Spleen (tissue), 11 donors: ENCODE measurements around the gene ATF1. TPM values are rescaled to one million over a fixed set of nuclear protein-coding genes. Genes with fewer than 3 reads are reported as not detected.

Source experiments
- DNase-seq: peaks from one replicate; pipeline ENCODE4 v3.0.0-alpha.2; 2020
- H3K27ac ChIP-seq, 8 donors: fragments of 200-600 bp; sonication (generic) in 7 of 8; 1 replicate in 4 of 8; 2 replicates in 4 of 8; pipeline versions ENCODE4 v1.5.0 to v1.8.0; 2016 to 2021; ENCODE audit warnings: inconsistent platforms in 4 of 8, mild to moderate bottlenecking in 4 of 8, moderate library complexity in 1 of 8
- H3K27me3 ChIP-seq, 7 donors: fragments of 200-600 bp; sonication (generic) in 6 of 7; replicated peaks in 1 of 7; 1 replicate in 4 of 7; 2 replicates in 3 of 7; pipeline versions ENCODE4 v1.5.0 to v1.8.0; 2016 to 2021; ENCODE audit warnings: inconsistent platforms in 3 of 7, mild to moderate bottlenecking in 1 of 7
- H3K36me3 ChIP-seq, 6 donors: fragments of 200-600 bp; sonication (generic) in 5 of 6; 1 replicate in 4 of 6; 2 replicates in 2 of 6; pipeline versions ENCODE4 v1.5.0 to v1.8.0; 2016 to 2021; ENCODE audit warnings: inconsistent platforms in 2 of 6
- H3K4me1 ChIP-seq, 6 donors: fragments of 200-600 bp; sonication (generic) in 5 of 6; 1 replicate in 3 of 6; 2 replicates in 3 of 6; pipeline versions ENCODE4 v1.5.0 to v1.8.0; 2016 to 2021; ENCODE audit warnings: inconsistent platforms in 3 of 6
- H3K4me3 ChIP-seq, 8 donors: fragments of 200-600 bp; sonication (generic) in 7 of 8; 1 replicate in 4 of 8; 2 replicates in 4 of 8; pipeline versions ENCODE4 v1.5.0 to v1.8.0; 2016 to 2021; ENCODE audit warnings: inconsistent platforms in 4 of 8, mild to moderate bottlenecking in 4 of 8, moderate library complexity in 2 of 8
- H3K9me3 ChIP-seq, 8 donors: fragments of 200-600 bp; sonication (generic) in 7 of 8; 1 replicate in 4 of 8; 2 replicates in 4 of 8; pipeline versions ENCODE4 v1.5.0 to v1.8.0; 2016 to 2021; ENCODE audit warnings: inconsistent platforms in 4 of 8
- POLR2A ChIP-seq, 3 donors: fragments of 450-650 bp; IDR thresholded peaks; one replicate each; pipeline ENCODE4 v1.5.1; 2017; ENCODE audit warnings: antibody characterized with exemption in 3 of 3, mild to moderate bottlenecking in 1 of 3
- POLR2AphosphoS5 ChIP-seq, 3 donors: sonication (generic); formaldehyde crosslinking; IDR thresholded peaks; one replicate each; pipeline ENCODE4 v1.5.1; 2017; ENCODE audit warnings: antibody characterized with exemption in 3 of 3
- WGBS, 5 donors: extraction: QIAGEN DNeasy Blood & Tissue Kit in 3 of 5; methylation state at CpG; one replicate each; pipeline versions ENCODE4 v1.1.5 to v1.1.7; 2013 to 2018; 5-methylcytosine and 5-hydroxymethylcytosine counted together
- intact Hi-C: fragments of 100-400 bp; cut with DNase I; formaldehyde crosslinking; loops from one replicate; pipeline ENCODE4 v1.15.0; 2023; ENCODE audit warnings: low total_unique reads
- polyA plus RNA-seq, 3 donors: library from polyadenylated mRNA; stranded (reverse); fragments of 200-250 nt; gene quantifications; one replicate each; pipeline ENCODE4 v1.2.1, GENCODE V29; 2013
- total RNA-seq, 7 donors: library from RNA; depleted of rRNA in 3 of 7; stranded (reverse); fragments of >200 nt in 3 of 7; fragmentation: NEBNext Ultra II Directional in 4 of 7; extraction: Animal tissue kit (Norgen Biotek cat#: 25700) in 4 of 7; gene quantifications; one replicate each; pipeline versions ENCODE4 v1.1.0 to v1.2.1, GENCODE V29; 2016 to 2021
- TF ChIP-seq, protein P1 (sequence below), 11 experiments: fragments of 200-600 bp in 7 of 11; fragments of 450-650 bp in 4 of 11; sonication (generic) in 4 of 11; IDR thresholded peaks in 8 of 11; conservative IDR thresholded peaks in 3 of 11; 1 replicate in 7 of 11; 2 replicates in 4 of 11; pipeline versions ENCODE4 v1.4.0 to v1.8.0; 2016 to 2021; ENCODE audit warnings: antibody characterized with exemption in 11 of 11, inconsistent platforms in 4 of 11, mild to moderate bottlenecking in 1 of 11
- donor health status: healthy with polysubstance abuse.
- donor health status: DM: no; HTN: no; CAD: no; lungs with moderate emphysema.
- donor health status: DM: no; HTN: no; CAD: no.
- donor health status: Bipolar disorder and iron deficiency.
- donor health status: healthy.
- donor health status: DM: no; HTN: no; CAD: no.
- donor health status: DM: yes; HTN: yes; CAD: no.

Gene ATF1
- total and polyA plus RNA-seq, 10 donors, result 10.3 to 41.7 (median 18.8) TPM

DNA sequence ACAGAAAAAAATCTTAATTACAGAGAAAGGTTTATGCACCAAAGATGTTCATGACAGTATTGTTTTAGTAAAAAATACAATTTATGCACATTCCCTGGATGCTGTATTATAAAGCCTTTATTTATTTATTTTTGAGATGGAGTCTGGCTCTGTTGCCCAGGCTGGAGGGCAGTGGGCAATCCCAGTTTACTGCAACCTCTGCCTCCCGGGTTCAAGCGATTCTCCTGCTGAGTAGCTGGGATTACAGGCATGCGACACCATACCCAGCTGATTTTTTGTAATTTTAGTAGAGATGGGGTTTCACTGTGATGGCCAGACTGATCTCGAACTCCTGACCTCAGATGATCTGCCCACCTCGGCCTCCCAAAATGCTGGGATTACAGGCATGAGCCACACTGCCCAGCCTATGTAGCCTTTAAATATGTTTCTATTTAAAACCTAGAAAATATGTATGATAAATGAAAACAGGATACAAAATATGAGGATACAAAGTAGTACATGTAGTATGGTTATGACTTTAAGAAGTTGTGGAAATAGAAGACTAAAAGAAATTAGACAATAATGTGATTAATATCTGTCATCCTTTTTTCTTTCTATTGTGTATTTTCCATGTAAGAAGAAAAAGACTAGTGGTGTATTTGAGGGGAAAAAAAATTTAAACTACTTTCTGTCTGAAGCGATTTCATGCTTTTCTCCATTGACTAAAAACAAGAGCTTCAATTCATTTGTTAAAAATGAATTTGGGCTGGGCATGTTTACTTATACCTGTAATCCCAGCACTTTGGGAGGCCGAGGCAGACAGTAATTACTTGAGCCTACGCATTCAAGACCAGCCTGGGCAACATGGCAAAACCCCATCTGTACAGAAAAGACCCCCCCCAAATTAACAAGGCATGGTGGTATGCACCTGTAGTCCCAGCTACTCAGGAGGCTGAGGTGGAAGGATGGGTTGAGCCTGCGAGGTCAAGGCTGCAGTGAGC, 13.1 kb downstream of the ATF1 start:
- DNase-seq, result no peak
- Histone ChIP-seq H3K36me3 (peaks cover 0 to 44% (median 15%) of the 10 kb centered on the region in 6 donors), H3K27ac (no peak overlapping the region), H3K27me3 (no peaks in the 10 kb centered on the region), H3K4me1 (peaks cover 0 to 16% (median 0%) of the 10 kb centered on the region in 6 donors), H3K4me3 (no peak overlapping the region), H3K9me3 (peaks cover 0 to 4% (median 0%) of the 10 kb centered on the region in 8 donors)
- 86 to 92% (median 89%) methylated on average over 9 of the region's 9 CpGs for WGBS, 5 donors
- TF ChIP-seq, protein P1, sequence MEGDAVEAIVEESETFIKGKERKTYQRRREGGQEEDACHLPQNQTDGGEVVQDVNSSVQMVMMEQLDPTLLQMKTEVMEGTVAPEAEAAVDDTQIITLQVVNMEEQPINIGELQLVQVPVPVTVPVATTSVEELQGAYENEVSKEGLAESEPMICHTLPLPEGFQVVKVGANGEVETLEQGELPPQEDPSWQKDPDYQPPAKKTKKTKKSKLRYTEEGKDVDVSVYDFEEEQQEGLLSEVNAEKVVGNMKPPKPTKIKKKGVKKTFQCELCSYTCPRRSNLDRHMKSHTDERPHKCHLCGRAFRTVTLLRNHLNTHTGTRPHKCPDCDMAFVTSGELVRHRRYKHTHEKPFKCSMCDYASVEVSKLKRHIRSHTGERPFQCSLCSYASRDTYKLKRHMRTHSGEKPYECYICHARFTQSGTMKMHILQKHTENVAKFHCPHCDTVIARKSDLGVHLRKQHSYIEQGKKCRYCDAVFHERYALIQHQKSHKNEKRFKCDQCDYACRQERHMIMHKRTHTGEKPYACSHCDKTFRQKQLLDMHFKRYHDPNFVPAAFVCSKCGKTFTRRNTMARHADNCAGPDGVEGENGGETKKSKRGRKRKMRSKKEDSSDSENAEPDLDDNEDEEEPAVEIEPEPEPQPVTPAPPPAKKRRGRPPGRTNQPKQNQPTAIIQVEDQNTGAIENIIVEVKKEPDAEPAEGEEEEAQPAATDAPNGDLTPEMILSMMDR (IDR thresholded peaks at IDR 0.05 in 8 of 11, conservative IDR thresholded peaks at IDR 0.05 in 3 of 11), result no peak
- TF ChIP-seq POLR2AphosphoS5 (IDR thresholded peaks at IDR 0.05) (no peak), POLR2A (IDR thresholded peaks at IDR 0.05) (no peak)
- intact Hi-C loops, result no loop called here

DNA sequence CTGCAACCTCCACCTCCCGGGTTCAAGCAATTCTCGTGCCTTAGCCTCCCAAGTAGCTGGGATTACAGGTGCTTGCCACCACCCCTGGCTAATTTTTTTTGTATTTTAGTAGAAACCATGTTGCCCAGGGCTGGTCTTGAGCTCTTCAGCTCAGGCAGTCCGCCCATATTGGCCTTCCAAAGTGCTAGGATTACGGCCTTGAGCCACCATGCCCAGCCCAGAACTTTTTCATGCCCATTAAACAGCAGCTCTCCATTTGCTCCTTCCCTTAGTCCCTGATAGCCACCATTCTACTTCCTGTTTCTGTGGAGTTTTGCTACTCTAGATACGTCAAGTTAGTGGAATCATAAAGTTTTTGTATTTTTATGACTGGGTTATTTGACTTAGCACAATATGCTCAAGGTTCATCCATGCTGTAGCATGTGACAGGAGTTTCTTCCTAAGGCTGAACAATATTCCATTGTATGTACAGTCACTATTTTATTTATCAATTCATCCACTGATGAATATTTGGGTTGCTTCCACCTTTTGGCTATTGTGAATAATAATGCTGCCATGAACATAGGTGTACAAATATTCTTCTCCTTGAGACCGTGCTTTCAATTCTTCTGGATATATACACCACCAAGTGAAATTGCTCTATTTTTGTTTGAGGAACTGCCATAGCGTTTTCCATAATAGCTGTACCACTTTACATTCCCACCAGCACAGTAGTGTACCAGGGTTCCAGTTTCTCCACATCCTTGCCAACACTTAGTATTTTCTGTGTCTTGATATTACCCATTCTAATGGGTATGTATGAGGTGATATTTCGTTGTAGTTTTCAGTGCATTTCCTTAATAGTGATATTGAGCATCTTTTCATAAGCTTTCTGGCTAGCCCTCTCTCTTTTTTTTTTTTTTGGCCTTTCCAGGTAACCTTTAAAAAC, 15.0 kb downstream of the ATF1 start:
- no peak overlapping the region for H3K27ac ChIP-seq
- H3K36me3 ChIP-seq, result peaks cover 0 to 46% (median 21%) of the 10 kb centered on the region in 6 donors
- TF ChIP-seq POLR2AphosphoS5 (IDR thresholded peaks at IDR 0.05) (no peak), POLR2A (IDR thresholded peaks at IDR 0.05) (no peak)
- TF ChIP-seq, protein P1 (IDR thresholded peaks at IDR 0.05 in 8 of 11, conservative IDR thresholded peaks at IDR 0.05 in 3 of 11), result no peak
- no peaks in the 10 kb centered on the region for H3K27me3 ChIP-seq
- no peak overlapping the region for H3K4me3 ChIP-seq
- peaks cover 0 to 16% (median 0%) of the 10 kb centered on the region in 6 donors for H3K4me1 ChIP-seq
- 83 to 96% (median 93%) methylated on average over 8 of the region's 8 CpGs for WGBS, 5 donors
- intact Hi-C loops, result no loop called here
- DNase-seq, result no peak
- no peaks in the 10 kb centered on the region for H3K9me3 ChIP-seq

DNA sequence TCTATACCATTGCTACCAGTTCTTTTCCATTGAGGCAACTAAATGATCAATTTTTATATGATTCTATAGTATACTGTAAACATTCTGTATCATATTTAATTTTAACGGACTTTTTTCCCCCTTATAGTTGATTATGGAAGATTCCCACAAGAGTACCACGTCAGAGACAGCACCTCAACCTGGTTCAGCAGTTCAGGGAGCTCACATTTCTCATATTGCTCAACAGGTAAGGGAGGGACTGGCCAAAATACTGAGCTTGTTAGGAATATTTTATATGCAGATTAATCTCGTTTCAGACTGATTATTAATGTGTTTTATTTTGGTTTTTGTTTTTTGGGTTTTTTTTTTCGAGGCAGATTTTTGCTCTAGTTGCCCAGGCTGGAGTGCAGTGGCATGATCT, 16.1 kb downstream of the ATF1 start:
- 90 to 96% (median 93%) methylated on average over 4 of the region's 4 CpGs for WGBS, 5 donors

More for the DNA sequence above, 16.1 kb downstream of the ATF1 start:
- H3K4me3 ChIP-seq, result no peak overlapping the region
- no peaks in the 10 kb centered on the region for H3K9me3 ChIP-seq
- no peak for TF ChIP-seq POLR2A (IDR thresholded peaks at IDR 0.05)
- TF ChIP-seq POLR2AphosphoS5 (IDR thresholded peaks at IDR 0.05), result no peak
- TF ChIP-seq, protein P1 (IDR thresholded peaks at IDR 0.05 in 8 of 11, conservative IDR thresholded peaks at IDR 0.05 in 3 of 11), result no peak
- H3K4me1 ChIP-seq, result peaks cover 0 to 16% (median 0%) of the 10 kb centered on the region in 6 donors
- H3K27me3 ChIP-seq, result no peaks in the 10 kb centered on the region
- intact Hi-C loops, result no loop called here
- no peak overlapping the region for H3K27ac ChIP-seq
- H3K36me3 ChIP-seq, result peaks cover 0 to 56% (median 21%) of the 10 kb centered on the region in 6 donors
- DNase-seq, result no peak
